GM12878 (cell line): Measurements from ENCODE around the gene SPAG7. TPM values are rescaled to one million over a fixed set of nuclear protein-coding genes. Genes with fewer than 3 reads are reported as not detected.

Source experiments
- ATAC-seq: fragments of 200-7000 bp; cut with Tn5 transposase; 3 replicates; pipeline ENCODE4 v1.9.1; 2020; ENCODE audit warnings: mild to moderate bottlenecking, moderate library complexity
- BruUV-seq: library from RNA; stranded (reverse); fragments of 400-500 nt; replicated peaks from 2 replicates; lab custom pipeline; 2021; lab: Mats Ljungman, UMichigan
- CTCF ChIA-PET: fragments of 300-600 bp; sonication (Branson Sonifier 250); formaldehyde crosslinking; extraction: SDS; loops from one replicate; lab custom pipeline; 2021; ENCODE audit warnings: inconsistent platforms; lab: Yijun Ruan, JAX
- POLR2A ChIA-PET: fragments of 350-600 bp; formaldehyde crosslinking; extraction: SDS; loops from one replicate; lab custom pipeline; 2021; ENCODE audit warnings: inconsistent platforms; lab: Charles Lee
- RAD21 ChIA-PET: fragments of 300-600 bp; sonication (Branson Sonifier 250); formaldehyde crosslinking; loops from one replicate; lab custom pipeline; 2023; ENCODE audit warnings: antibody characterized with exemption; ENCODE audit not compliant: unreplicated experiment; lab: Charles Lee
- SMC1A ChIA-PET: fragments of 300-600 bp; sonication (Branson Sonifier 250); formaldehyde crosslinking; loops from one replicate; lab custom pipeline; 2023; ENCODE audit not compliant: unreplicated experiment, uncharacterized antibody; lab: Charles Lee
- DNase-seq: peaks from one replicate; pipeline ENCODE4 v3.0.0-alpha.2; 2011; ENCODE audit warnings: low read depth, low spot score
- FAIRE-seq: peaks from 3 replicates; lab custom pipeline; 2011; peaks lifted over from hg19 to GRCh38; lab: Jason Lieb, UNC
- H2AFZ ChIP-seq: 2 replicates; pipeline ENCODE4 v1.6.0; 2011; ENCODE audit warnings: low read depth, low read length, control low read depth; ENCODE audit not compliant: control insufficient read depth
- H3K27ac ChIP-seq: 2 replicates; pipeline ENCODE4 v1.5.1; 2011; ENCODE audit warnings: control low read depth; ENCODE audit not compliant: control insufficient read depth, insufficient read depth
- H3K27me3 ChIP-seq, 2 experiments: replicated peaks in 1 of 2; 2 replicates each; pipeline versions ENCODE4 v1.6.0 to v1.6.1; 2011; ENCODE audit warnings: low read length in 1 of 2; ENCODE audit not compliant: control insufficient read depth in 2 of 2, insufficient read depth in 2 of 2
- H3K36me3 ChIP-seq, 2 experiments: 2 replicates each; pipeline ENCODE4 v1.5.1; 2011; ENCODE audit warnings: low read length in 1 of 2; ENCODE audit not compliant: control insufficient read depth in 2 of 2, insufficient read depth in 2 of 2
- H3K4me1 ChIP-seq: 2 replicates; pipeline ENCODE4 v1.6.1; 2011; ENCODE audit warnings: mild to moderate bottlenecking, low read length, moderate library complexity, mixed read lengths; ENCODE audit not compliant: control insufficient read depth, insufficient read depth
- H3K4me2 ChIP-seq: 2 replicates; pipeline ENCODE4 v1.6.0; 2011; ENCODE audit warnings: control low read depth; ENCODE audit not compliant: control insufficient read depth, insufficient read depth
- H3K4me3 ChIP-seq: fragments of 200-600 bp; sonication (generic); 2 replicates; pipeline ENCODE4 v1.5.1; 2016
- H3K79me2 ChIP-seq: 2 replicates; pipeline ENCODE4 v1.6.0; 2011; ENCODE audit warnings: low read length; ENCODE audit not compliant: control insufficient read depth, insufficient read depth
- H3K9ac ChIP-seq: 2 replicates; pipeline ENCODE4 v1.8.0; 2011; ENCODE audit warnings: low read length, control low read depth, mixed read lengths; ENCODE audit not compliant: control insufficient read depth, insufficient read depth
- H3K9me3 ChIP-seq: replicated peaks from 3 replicates; pipeline ENCODE4 v1.5.1; 2011; ENCODE audit warnings: mild to moderate bottlenecking, low read length; ENCODE audit not compliant: control insufficient read depth, insufficient read depth
- H4K20me1 ChIP-seq: 2 replicates; pipeline ENCODE4 v1.6.0; 2011; ENCODE audit not compliant: control insufficient read depth, insufficient read depth
- BHLHE40 ChIP-seq, 2 experiments: fragments of 450-650 bp in 1 of 2; IDR thresholded peaks; 2 replicates each; pipeline ENCODE4 v1.6.1; 2011 to 2017; ENCODE audit warnings: low read depth in 2 of 2, borderline replicate concordance in 1 of 2, improper control_type of control experiment in 1 of 2, low read length in 1 of 2, mild to moderate bottlenecking in 1 of 2
- BMI1 ChIP-seq: fragments of 450-650 bp; IDR thresholded peaks from 2 replicates; pipeline ENCODE4 v1.6.1; 2016; ENCODE audit warnings: mild to moderate bottlenecking, moderate library complexity, borderline replicate concordance
- CBFB ChIP-seq: IDR thresholded peaks from 2 replicates; pipeline ENCODE4 v1.6.1; 2016; ENCODE audit warnings: antibody characterized with exemption, low read depth
- CHD4 ChIP-seq: fragments of 200-600 bp; sonication (generic); IDR thresholded peaks from 2 replicates; pipeline ENCODE4 v1.6.1; 2016; ENCODE audit warnings: mild to moderate bottlenecking
- GABPA ChIP-seq: IDR thresholded peaks from 2 replicates; pipeline ENCODE4 v1.6.1; 2014; ENCODE audit warnings: antibody characterized with exemption, low read depth, mild to moderate bottlenecking, inconsistent platforms
- MXI1 ChIP-seq: fragments of 150-350 bp; IDR thresholded peaks from 2 replicates; pipeline ENCODE4 v1.6.1; 2011; ENCODE audit warnings: low read depth, mild to moderate bottlenecking, inconsistent platforms, low read length, improper control_type of control experiment
- MYB ChIP-seq: fragments of 150-350 bp; IDR thresholded peaks from 2 replicates; pipeline ENCODE4 v1.6.1; 2014; ENCODE audit warnings: mild to moderate bottlenecking, low read depth, low read length, borderline replicate concordance
- NFYB ChIP-seq: IDR thresholded peaks from 2 replicates; pipeline ENCODE4 v1.6.1; 2011; ENCODE audit warnings: low read depth, mild to moderate bottlenecking, low read length, improper control_type of control experiment, moderate library complexity; ENCODE audit not compliant: insufficient read depth
- WGBS: methylation state at CpG from one replicate; pipeline ENCODE4 v1.1.6; 2016; ENCODE audit warnings: low lambda C conversion rate; ENCODE audit not compliant: insufficient replicate concordance, insufficient coverage; ENCODE audit errors: missing lambda C conversion rate; 5-methylcytosine and 5-hydroxymethylcytosine counted together
- in situ Hi-C: fragments of 300-500 bp; cut with MboI; formaldehyde crosslinking; loops from 9 replicates; pipeline ENCODE4 v1.14.3; 2018; ENCODE audit warnings: mixed read lengths
- intact Hi-C: fragments of 100-400 bp; cut with micrococcal nuclease; formaldehyde crosslinking; loops from one replicate; pipeline ENCODE4 v1.14.2; 2022; ENCODE audit not compliant: unreplicated experiment
- polyA plus RNA-seq, 11 experiments: library from polyadenylated mRNA; depleted of rRNA in 4 of 11; unstranded in 6 of 11; stranded (reverse) in 5 of 11; fragments of >200 nt; fragmentation: Nextera tagmentation in 4 of 11; fragmentation: Illumina TruSeq in 1 of 11; extraction: Ambion mirVana in 4 of 11; extraction: Trizol in 1 of 11; gene quantifications; 1 replicate in 1 of 11; 2 replicates in 10 of 11; pipeline versions ENCODE4 v1.2.1 to v1.2.3, GENCODE V29; 2011 to 2016; ENCODE audit warnings: inconsistent platforms in 2 of 11, missing spikeins in 2 of 11, low read depth in 1 of 11
- total RNA-seq, 4 experiments: library from RNA; depleted of rRNA in 3 of 4; stranded (reverse); fragments of >200 nt in 3 of 4; fragmentation: Illumina TruSeq in 1 of 4; extraction: Trizol in 1 of 4; gene quantifications; 2 replicates each; pipeline versions ENCODE4 v1.2.1 to v1.2.3, GENCODE V29; 2013 to 2021
- TF ChIP-seq, protein P1 (sequence below): IDR thresholded peaks from 2 replicates; pipeline ENCODE4 v1.6.1; 2011; ENCODE audit warnings: borderline replicate concordance, low read depth, mild to moderate bottlenecking, moderate library complexity, low read length; ENCODE audit not compliant: insufficient read depth, poor library complexity, severe bottlenecking

The SPAG7 gene
- total and polyA plus RNA-seq, 10 of the 15 experiments (the other 5 are each of a cell fraction or from before 2014, with no cell fraction given), result 7.9 to 146 (median 88.7) TPM

DNA sequence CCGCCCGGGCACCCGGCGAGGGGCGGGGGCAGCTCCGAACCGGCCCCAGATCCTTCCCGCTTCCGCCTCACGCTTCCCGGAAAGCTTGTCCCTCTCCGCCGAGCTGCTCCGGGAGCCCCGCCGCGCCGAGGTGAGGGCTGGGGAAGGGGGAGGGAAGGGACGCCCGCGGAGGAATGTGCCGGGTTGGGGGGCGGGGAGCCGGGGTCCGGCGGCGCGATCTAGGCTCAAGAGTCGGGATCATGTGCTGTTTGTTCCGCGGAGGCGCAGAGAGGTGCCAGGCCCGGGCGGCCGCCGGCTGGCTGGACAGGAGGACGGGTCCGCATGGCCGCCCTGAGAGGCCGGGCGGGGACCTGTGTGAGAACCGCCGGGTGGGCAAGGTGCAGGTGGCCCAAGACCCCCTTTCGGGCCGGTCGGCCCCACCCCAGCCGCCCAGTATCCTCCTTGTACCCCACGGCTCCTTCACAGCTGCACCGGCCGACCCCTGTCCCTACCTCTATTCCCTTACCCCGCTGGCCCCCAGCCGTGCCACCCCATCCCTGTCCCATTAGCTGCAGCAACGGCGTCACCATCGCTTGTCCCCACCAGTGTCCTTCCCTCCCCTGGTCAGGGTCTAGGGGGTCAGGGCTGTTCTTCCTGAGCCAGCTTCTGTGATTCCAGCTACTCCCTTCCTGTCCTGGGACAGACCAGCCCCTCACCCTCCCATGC, 30.6 kb upstream of the SPAG7 start:
- ChIA-PET POLR2A (interaction anchor here (0.6 to 3.7 kb wide), 10 partner anchors 9 to 488 kb away, joined by 3 to 22 read pairs (median 5); partner anchors contain the start of genes CAMTA2, DERL2, MIS12 and PFN1), SMC1A (interaction anchor here (1.0 to 1.6 kb wide), 3 partner anchors 10 to 31 kb away, joined by 3 to 10 read pairs (median 4); partner anchors contain the start of genes CAMTA2 and SPAG7), CTCF (interaction anchor here (0.6 to 2.5 kb wide), 4 partner anchors 11 to 186 kb away, joined by 3 to 12 read pairs (median 4); no protein-coding TSS in a partner anchor), RAD21 (interaction anchor here (1.1 to 1.7 kb wide), 4 partner anchors 10 to 58 kb away, joined by 3 to 15 read pairs (median 8); partner anchors contain the start of genes CAMTA2, RNF167, SLC25A11 and SPAG7)
- DNase-seq (no peak), FAIRE-seq (no peak), ATAC-seq (peak; percentile 9)
- no peaks in the 10 kb centered on the region for H4K20me1 ChIP-seq
- peak overlapping the region; percentile 99 for H3K4me3 ChIP-seq
- peaks cover 10 to 16% of the 10 kb centered on the region in 2 experiments; a peak in 3 of 4 replicates for H3K36me3 ChIP-seq
- WGBS, result 1% methylated on average over 33 of the region's 55 CpGs
- peak overlapping the region; percentile 51 for H2AFZ ChIP-seq
- peak overlapping the region; percentile 99 for H3K4me2 ChIP-seq
- H3K27ac ChIP-seq, result peak overlapping the region; percentile 76
- peaks cover 11% of the 10 kb centered on the region for H3K4me1 ChIP-seq
- no TSS peak for BruUV-seq
- H3K79me2 ChIP-seq, result peaks cover 25% of the 10 kb centered on the region
- H3K27me3 ChIP-seq, result no peaks in the 10 kb centered on the region
- peak overlapping the region; percentile 87 for H3K9ac ChIP-seq
- no peaks in the 10 kb centered on the region for H3K9me3 ChIP-seq
- in situ Hi-C loops, result no loop called here
- TF ChIP-seq NFYB (no peak), BMI1 (no peak), CBFB (no peak), CHD4 (no peak), BHLHE40 (IDR thresholded peaks at IDR 0.05; ENCODE audit: borderline replicate concordance in 1 of 2, low read depth in 2 of 2, low read length in 1 of 2) (no peak), MXI1 (0 out of 2 replicates have a peak, but pooled peaks have one; percentile 44), GABPA (no peak), MYB (no peak)
- TF ChIP-seq, protein P1, sequence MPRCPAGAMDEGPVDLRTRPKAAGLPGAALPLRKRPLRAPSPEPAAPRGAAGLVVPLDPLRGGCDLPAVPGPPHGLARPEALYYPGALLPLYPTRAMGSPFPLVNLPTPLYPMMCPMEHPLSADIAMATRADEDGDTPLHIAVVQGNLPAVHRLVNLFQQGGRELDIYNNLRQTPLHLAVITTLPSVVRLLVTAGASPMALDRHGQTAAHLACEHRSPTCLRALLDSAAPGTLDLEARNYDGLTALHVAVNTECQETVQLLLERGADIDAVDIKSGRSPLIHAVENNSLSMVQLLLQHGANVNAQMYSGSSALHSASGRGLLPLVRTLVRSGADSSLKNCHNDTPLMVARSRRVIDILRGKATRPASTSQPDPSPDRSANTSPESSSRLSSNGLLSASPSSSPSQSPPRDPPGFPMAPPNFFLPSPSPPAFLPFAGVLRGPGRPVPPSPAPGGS, result no peak
- intact Hi-C loops, result loop anchor here (5.0 kb wide), 1 partner anchor 34 kb away; no protein-coding TSS in a partner anchor
